Activated CD8-positive, alpha-beta T cell treated with anti-CD3 and anti-CD28 coated beads, Interleukin-2, amount 10 ng/mL, durations not matched to agents 7 days and 5 days (primary cell): ENCODE measurements around the gene TSC22D2. TPM values are rescaled to one million over a fixed set of nuclear protein-coding genes. Genes with fewer than 3 reads are reported as not detected.

Experiments
- ATAC-seq: fragments of 150-1000 bp; cut with Tn5 transposase; one replicate; pipeline ENCODE4 v1.10.0; 2021; ENCODE audit warnings: moderate library complexity
- CTCF ChIA-PET: fragments of 350-600 bp; sonication (Branson Sonifier 250); formaldehyde crosslinking; loops from one replicate; lab custom pipeline; 2021; ENCODE audit warnings: antibody characterized with exemption; lab: Charles Lee
- POLR2A ChIA-PET: fragments of 350-600 bp; sonication (Branson Sonifier 250); formaldehyde crosslinking; loops from one replicate; lab custom pipeline; 2021; ENCODE audit warnings: antibody characterized with exemption; lab: Charles Lee
- DNase-seq: peaks from one replicate; pipeline ENCODE4 v3.0.0-alpha.2; 2020
- H3K27ac Mint-ChIP-seq: one replicate; pipeline ENCODE4 v1.8.0; 2021; ENCODE audit warnings: mild to moderate bottlenecking, mixed read lengths
- H3K27me3 Mint-ChIP-seq: one replicate; pipeline ENCODE4 v1.8.0; 2021; ENCODE audit warnings: low read depth, mixed read lengths
- H3K36me3 Mint-ChIP-seq: one replicate; pipeline ENCODE4 v1.8.0; 2021; ENCODE audit warnings: low read depth, mixed read lengths
- H3K4me1 Mint-ChIP-seq: one replicate; pipeline ENCODE4 v1.8.0; 2021; ENCODE audit warnings: low read depth, mixed read lengths
- H3K4me3 Mint-ChIP-seq: one replicate; pipeline ENCODE4 v1.8.0; 2021; ENCODE audit warnings: mild to moderate bottlenecking, mixed read lengths
- H3K9me3 Mint-ChIP-seq: one replicate; pipeline ENCODE4 v1.8.0; 2022; ENCODE audit warnings: mixed read lengths; ENCODE audit not compliant: insufficient read depth
- total RNA-seq, 2 experiments: library from RNA; stranded (reverse); gene quantifications; one replicate each; pipeline ENCODE4 v1.2.3, GENCODE V29; 2021

TSC22D2 gene
- total RNA-seq, 2 experiments from 2014 or later: 8.6 to 8.9 TPM

DNA sequence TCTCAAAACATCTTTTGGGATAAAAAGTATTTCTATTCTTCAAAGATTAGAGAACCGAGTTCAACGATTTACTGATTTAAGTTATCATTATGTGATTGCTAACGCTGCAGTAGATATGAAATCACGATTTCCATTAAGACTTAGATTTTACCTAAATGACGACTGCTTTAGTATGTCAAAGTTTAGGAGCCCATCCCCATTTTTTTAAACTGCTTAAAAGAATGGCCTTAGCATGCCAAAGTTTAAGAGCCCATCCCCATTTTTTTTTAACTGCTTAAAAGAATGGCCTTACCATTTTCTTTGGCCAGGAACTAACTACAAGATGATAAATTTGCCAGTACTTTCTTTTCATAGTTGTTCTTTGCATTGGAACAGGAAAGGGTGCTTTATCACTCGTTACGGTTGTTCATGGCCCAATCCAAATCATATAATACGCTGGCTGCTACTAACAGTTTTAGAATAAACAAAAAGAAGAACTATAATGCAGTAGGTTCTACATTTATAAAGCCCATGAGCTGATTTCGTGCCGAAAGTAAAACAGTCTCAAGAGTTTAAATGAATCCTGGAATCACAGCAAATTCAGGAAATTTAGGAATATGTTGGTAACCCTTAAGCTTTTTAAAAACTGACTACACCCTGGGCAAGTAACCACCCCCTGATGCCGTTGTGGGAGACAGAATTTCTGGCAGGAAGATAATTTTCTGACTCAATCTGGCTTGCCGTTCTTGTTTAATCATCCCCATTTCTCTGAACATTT lies 869 bp upstream of the TSC22D2 start:
- DNase-seq (no peak), ATAC-seq (no peak)
- Mint-ChIP-seq H3K4me3 (peak overlapping the region; percentile 92), H3K27ac (peak overlapping the region; percentile 86), H3K9me3 (no peaks in the 10 kb centered on the region), H3K4me1 (peaks cover 17% of the 10 kb centered on the region), H3K27me3 (peaks cover 4% of the 10 kb centered on the region), H3K36me3 (peaks cover 7% of the 10 kb centered on the region)
- ChIA-PET CTCF (interaction anchor here (1.0 to 3.2 kb wide), 4 partner anchors 19 to 88 kb away, joined by 3 to 26 read pairs (median 6); no protein-coding TSS in a partner anchor), POLR2A (interaction anchor here (0.6 to 4.7 kb wide), 5 partner anchors 16 to 356 kb away, joined by 3 to 36 read pairs (median 4); partner anchors contain the start of genes EIF2A, SERP1 and SIAH2)

DNA sequence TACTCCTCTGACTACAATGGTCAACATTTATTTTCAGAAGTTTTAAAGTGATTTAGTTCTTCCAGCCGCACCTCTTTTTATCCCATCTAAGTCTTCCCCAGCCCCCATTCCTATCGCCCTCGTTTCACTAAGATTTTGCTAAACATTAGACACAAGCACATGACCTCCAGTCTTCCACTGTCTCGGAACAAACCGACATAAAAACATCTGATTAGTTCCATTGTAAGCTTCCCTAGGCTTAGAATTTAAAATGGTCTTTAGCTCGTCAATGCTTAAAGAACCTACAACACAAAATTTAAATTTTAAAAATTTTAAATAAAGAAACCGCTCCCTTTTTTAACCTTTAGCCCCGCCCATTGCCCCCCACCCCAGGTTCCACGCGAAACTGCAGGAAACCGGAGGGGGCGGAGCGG lies 284 bp upstream of the TSC22D2 start:
- H3K9me3 Mint-ChIP-seq: no peaks in the 10 kb centered on the region
- ATAC-seq: peak; percentile 1
- peaks cover 23% of the 10 kb centered on the region for H3K4me1 Mint-ChIP-seq
- peak overlapping the region; percentile 86 for H3K27ac Mint-ChIP-seq
- ChIA-PET POLR2A (interaction anchor here (0.6 to 4.7 kb wide), 8 partner anchors 9 to 355 kb away, joined by 3 to 36 read pairs (median 8); partner anchors contain the start of genes EIF2A, SELENOT, SERP1 and SIAH2), CTCF (interaction anchor here (1.0 to 3.2 kb wide), 4 partner anchors 18 to 88 kb away, joined by 3 to 26 read pairs (median 12); no protein-coding TSS in a partner anchor)
- no peak for DNase-seq
- H3K27me3 Mint-ChIP-seq: peaks cover 3% of the 10 kb centered on the region
- H3K36me3 Mint-ChIP-seq: peaks cover 11% of the 10 kb centered on the region
- H3K4me3 Mint-ChIP-seq: peak overlapping the region; percentile 92

DNA sequence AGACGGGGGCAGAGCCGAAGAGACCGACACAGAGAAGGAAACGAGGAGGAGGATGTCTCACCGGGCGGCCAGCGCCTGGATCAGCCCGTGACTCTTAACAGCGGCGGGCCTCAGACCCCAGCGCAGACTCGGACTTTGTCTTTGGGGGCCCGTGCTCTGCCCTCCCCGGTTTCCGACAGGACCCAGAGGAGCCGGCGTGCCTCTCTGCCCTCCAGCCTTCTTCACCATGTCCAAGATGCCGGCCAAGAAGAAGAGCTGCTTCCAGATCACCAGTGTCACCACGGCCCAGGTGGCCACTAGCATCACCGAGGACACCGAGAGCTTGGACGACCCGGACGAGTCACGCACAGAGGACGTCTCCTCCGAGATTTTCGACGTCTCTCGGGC lies 1.0 kb downstream of the TSC22D2 start:
- Mint-ChIP-seq H3K9me3 (no peaks in the 10 kb centered on the region), H3K4me1 (peaks cover 34% of the 10 kb centered on the region), H3K36me3 (peaks cover 18% of the 10 kb centered on the region), H3K27ac (peak overlapping the region; percentile 86), H3K27me3 (peaks cover 3% of the 10 kb centered on the region), H3K4me3 (peak overlapping the region; percentile 92)
- DNase-seq (no peak), ATAC-seq (no peak)
- ChIA-PET POLR2A (interaction anchor here (0.6 to 4.7 kb wide), 18 partner anchors 8 to 354 kb away, joined by 3 to 36 read pairs (median 4); partner anchors contain the start of genes EIF2A, ERICH6, SELENOT and SERP1), CTCF (interaction anchor here (0.6 to 3.2 kb wide), 8 partner anchors 10 to 136 kb away, joined by 3 to 26 read pairs (median 6); no protein-coding TSS in a partner anchor)

DNA sequence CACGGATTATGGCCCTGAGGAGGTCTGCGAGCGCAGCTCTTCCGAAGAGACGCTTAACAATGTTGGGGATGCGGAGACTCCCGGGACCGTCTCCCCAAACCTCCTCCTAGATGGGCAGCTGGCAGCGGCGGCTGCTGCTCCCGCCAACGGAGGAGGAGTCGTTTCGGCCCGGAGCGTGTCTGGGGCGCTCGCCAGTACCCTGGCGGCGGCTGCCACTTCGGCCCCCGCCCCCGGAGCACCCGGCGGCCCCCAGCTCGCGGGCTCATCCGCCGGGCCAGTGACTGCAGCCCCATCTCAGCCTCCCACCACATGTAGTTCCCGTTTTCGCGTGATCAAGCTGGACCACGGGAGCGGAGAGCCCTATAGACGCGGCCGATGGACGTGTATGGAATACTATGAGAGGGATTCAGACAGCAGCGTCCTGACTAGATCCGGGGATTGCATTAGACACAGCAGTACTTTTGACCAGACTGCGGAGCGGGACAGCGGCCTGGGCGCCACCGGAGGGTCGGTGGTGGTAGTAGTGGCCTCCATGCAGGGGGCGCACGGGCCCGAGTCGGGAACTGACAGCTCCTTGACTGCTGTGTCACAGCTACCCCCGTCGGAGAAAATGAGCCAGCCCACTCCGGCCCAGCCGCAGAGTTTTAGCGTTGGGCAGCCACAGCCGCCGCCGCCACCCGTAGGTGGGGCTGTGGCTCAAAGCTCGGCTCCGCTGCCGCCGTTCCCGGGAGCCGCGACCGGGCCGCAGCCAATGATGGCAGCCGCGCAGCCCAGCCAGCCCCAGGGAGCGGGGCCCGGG lies 1.6 kb downstream of the TSC22D2 start:
- peak overlapping the region; percentile 92 for H3K4me3 Mint-ChIP-seq
- peaks cover 40% of the 10 kb centered on the region for H3K4me1 Mint-ChIP-seq
- POLR2A ChIA-PET: interaction anchor here (0.6 to 4.7 kb wide), 16 partner anchors 7 to 354 kb away, joined by 3 to 36 read pairs (median 4); partner anchors contain the start of genes EIF2A, SELENOT, SERP1 and SIAH2
- ATAC-seq (peak; percentile 9), DNase-seq (peak; percentile 67)
- H3K9me3 Mint-ChIP-seq: no peaks in the 10 kb centered on the region
- CTCF ChIA-PET: interaction anchor here (0.8 to 3.2 kb wide), 11 partner anchors 9 to 190 kb away, joined by 3 to 26 read pairs (median 5); no protein-coding TSS in a partner anchor
- peak overlapping the region; percentile 86 for H3K27ac Mint-ChIP-seq
- H3K36me3 Mint-ChIP-seq: peaks cover 22% of the 10 kb centered on the region
- no peaks in the 10 kb centered on the region for H3K27me3 Mint-ChIP-seq

DNA sequence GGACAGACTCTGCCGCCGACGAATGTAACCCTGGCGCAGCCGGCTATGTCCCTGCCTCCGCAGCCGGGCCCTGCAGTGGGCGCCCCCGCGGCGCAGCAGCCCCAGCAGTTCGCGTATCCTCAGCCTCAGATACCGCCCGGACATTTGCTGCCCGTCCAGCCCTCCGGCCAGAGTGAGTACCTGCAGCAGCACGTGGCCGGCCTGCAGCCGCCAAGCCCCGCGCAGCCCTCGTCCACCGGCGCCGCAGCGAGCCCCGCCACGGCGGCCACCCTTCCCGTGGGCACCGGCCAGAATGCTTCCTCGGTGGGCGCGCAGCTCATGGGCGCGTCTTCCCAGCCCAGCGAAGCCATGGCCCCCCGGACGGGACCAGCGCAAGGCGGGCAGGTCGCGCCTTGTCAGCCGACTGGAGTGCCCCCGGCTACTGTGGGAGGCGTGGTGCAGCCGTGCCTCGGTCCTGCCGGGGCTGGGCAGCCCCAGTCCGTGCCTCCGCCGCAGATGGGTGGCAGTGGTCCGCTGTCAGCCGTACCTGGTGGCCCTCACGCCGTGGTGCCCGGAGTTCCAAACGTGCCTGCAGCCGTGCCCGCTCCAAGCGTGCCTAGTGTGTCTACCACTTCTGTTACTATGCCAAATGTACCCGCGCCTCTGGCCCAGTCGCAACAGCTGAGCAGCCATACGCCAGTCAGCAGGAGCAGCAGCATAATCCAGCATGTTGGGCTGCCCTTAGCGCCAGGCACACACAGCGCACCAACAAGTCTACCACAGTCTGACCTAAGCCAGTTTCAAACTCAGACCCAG lies 2.4 kb downstream of the TSC22D2 start:
- ATAC-seq (peak; percentile 11), DNase-seq (peak; percentile 48)
- peak overlapping the region; percentile 76 for H3K27ac Mint-ChIP-seq
- ChIA-PET CTCF (interaction anchor here (0.8 to 3.2 kb wide), 17 partner anchors 8 to 377 kb away, joined by 3 to 26 read pairs (median 4); no protein-coding TSS in a partner anchor), POLR2A (interaction anchor here (2.0 to 4.7 kb wide), 3 partner anchors 9 to 353 kb away, joined by 6 to 36 read pairs (median 29); partner anchors contain the start of gene SIAH2)
- no peaks in the 10 kb centered on the region for H3K27me3 Mint-ChIP-seq
- H3K4me3 Mint-ChIP-seq: peak overlapping the region; percentile 92
- peaks cover 27% of the 10 kb centered on the region for H3K36me3 Mint-ChIP-seq
- no peaks in the 10 kb centered on the region for H3K9me3 Mint-ChIP-seq
- H3K4me1 Mint-ChIP-seq: peaks cover 44% of the 10 kb centered on the region

DNA sequence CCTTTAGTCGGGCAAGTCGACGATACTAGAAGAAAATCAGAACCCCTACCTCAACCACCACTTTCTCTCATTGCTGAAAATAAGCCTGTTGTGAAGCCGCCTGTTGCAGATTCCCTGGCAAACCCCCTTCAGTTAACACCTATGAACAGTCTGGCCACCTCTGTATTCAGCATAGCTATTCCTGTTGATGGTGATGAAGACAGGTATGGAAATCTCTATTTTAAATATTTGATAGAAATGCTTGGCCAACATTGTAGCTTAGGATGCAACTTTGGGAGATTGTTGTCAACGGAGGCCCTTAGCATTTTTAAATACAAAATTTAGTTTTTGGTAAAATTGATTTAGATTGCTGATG lies 3.0 kb downstream of the TSC22D2 start:
- peak overlapping the region; percentile 76 for H3K27ac Mint-ChIP-seq
- POLR2A ChIA-PET: interaction anchor here (4.7 kb wide), 1 partner anchor 352 kb away, joined by 36 read pairs; the partner anchor contains the start of gene SIAH2

DNA sequence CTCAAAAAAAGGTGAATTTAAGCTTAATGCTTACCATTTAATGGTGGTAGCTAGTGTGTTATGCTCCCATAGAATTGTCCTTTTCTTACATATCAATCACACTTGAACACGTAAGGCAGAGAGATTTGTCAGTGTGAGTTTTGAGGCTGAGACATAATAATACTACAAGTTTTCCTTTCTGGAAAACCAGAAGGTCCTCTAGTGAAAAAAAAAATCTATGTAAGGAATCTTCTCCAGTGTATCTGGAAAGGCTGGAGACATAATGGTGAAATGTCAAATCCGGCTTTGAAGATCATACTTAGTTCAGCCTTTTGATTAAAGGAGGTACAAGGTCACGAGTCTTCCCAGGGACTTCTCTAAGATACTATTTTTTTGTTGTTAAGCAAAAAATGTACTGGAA lies 3.4 kb downstream of the TSC22D2 start:
- DNase-seq (no peak), ATAC-seq (no peak)
- peaks cover 29% of the 10 kb centered on the region for H3K36me3 Mint-ChIP-seq
- H3K4me3 Mint-ChIP-seq: peak overlapping the region; percentile 92
- peaks cover 47% of the 10 kb centered on the region for H3K4me1 Mint-ChIP-seq
- H3K27me3 Mint-ChIP-seq: no peaks in the 10 kb centered on the region
- H3K9me3 Mint-ChIP-seq: no peaks in the 10 kb centered on the region
- CTCF ChIA-PET: interaction anchor here (1.0 to 2.6 kb wide), 8 partner anchors 13 to 376 kb away, joined by 3 to 10 read pairs (median 4); no protein-coding TSS in a partner anchor
- POLR2A ChIA-PET: interaction anchor here (4.7 kb wide), 1 partner anchor 352 kb away, joined by 36 read pairs; the partner anchor contains the start of gene SIAH2
- H3K27ac Mint-ChIP-seq: no peak overlapping the region

More for the DNA sequence above, 3.0 kb downstream of the TSC22D2 start:
- ATAC-seq (no peak), DNase-seq (no peak)
- Mint-ChIP-seq H3K36me3 (peaks cover 29% of the 10 kb centered on the region), H3K4me3 (peak overlapping the region; percentile 92), H3K4me1 (peaks cover 47% of the 10 kb centered on the region), H3K27me3 (no peaks in the 10 kb centered on the region), H3K9me3 (no peaks in the 10 kb centered on the region)
- CTCF ChIA-PET: interaction anchor here (1.0 to 2.6 kb wide), 9 partner anchors 13 to 377 kb away, joined by 3 to 10 read pairs (median 4); no protein-coding TSS in a partner anchor

DNA sequence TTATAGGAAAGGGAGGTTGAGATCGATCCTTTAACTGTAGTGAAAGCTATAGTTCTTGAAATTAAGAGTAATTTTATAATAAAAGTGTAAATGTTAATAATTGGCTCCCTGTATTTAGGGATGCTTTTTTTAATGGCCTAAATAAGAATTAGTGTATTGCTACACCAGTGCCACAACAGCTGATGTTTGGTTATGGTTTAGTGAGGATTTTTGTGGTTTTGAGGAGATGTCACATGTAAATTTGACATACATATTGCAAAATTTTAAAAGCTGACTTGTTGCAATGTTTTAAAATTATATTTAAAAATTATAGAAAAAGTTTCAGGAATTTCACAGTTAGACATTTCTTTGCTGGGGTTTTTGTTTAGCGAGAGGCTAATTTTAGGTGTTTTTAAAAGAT lies 3.9 kb downstream of the TSC22D2 start:
- H3K27me3 Mint-ChIP-seq: no peaks in the 10 kb centered on the region
- ATAC-seq (no peak), DNase-seq (no peak)
- no peaks in the 10 kb centered on the region for H3K9me3 Mint-ChIP-seq
- H3K4me1 Mint-ChIP-seq: peaks cover 47% of the 10 kb centered on the region
- CTCF ChIA-PET: interaction anchor here (1.0 to 2.6 kb wide), 8 partner anchors 12 to 376 kb away, joined by 3 to 10 read pairs (median 4); no protein-coding TSS in a partner anchor
- peak overlapping the region; percentile 92 for H3K4me3 Mint-ChIP-seq
- peaks cover 29% of the 10 kb centered on the region for H3K36me3 Mint-ChIP-seq
- H3K27ac Mint-ChIP-seq: no peak overlapping the region
- POLR2A ChIA-PET: no interaction called here

DNA sequence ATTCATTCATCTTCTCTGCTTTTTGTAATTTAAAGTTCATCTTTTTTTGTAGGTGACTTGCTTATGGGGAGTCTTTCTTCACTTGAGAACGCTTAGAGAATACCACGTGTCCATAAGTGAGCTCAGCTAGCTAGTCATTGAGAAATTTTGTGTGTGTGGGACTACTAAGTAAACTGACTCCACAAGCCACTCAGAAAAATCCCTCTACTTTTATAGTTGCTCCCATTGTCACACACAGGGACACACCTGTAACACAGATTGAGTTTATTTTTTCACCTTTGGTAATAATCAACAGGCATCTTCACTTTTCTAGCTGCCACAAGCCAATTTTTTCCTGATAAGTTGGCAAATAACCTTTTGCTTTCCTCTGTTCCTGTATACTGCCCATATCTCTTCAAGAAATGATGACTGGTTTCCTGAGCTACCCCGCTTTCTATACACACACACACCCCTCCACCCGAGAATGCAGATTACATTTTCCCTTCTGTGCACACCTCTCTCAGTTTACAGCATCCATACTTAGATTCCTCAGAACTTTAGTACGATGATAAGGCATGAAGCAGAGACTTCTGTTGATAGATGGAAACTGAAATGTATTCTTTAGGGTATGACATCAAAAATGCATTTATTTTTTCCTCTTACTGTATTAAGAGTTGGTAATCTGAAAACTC lies 4.6 kb downstream of the TSC22D2 start:
- Mint-ChIP-seq H3K4me1 (peaks cover 43% of the 10 kb centered on the region), H3K27ac (peak overlapping the region; percentile 47), H3K27me3 (no peaks in the 10 kb centered on the region), H3K4me3 (peak overlapping the region; percentile 68), H3K9me3 (no peaks in the 10 kb centered on the region), H3K36me3 (peaks cover 34% of the 10 kb centered on the region)
- ChIA-PET CTCF (interaction anchor here (1.5 to 2.6 kb wide), 5 partner anchors 28 to 375 kb away, joined by 3 to 10 read pairs (median 6); no protein-coding TSS in a partner anchor), POLR2A (interaction anchor here (0.7 kb wide), 1 partner anchor 13 kb away, joined by 3 read pairs; no protein-coding TSS in a partner anchor)
- no peak for ATAC-seq
- no peak for DNase-seq

DNA sequence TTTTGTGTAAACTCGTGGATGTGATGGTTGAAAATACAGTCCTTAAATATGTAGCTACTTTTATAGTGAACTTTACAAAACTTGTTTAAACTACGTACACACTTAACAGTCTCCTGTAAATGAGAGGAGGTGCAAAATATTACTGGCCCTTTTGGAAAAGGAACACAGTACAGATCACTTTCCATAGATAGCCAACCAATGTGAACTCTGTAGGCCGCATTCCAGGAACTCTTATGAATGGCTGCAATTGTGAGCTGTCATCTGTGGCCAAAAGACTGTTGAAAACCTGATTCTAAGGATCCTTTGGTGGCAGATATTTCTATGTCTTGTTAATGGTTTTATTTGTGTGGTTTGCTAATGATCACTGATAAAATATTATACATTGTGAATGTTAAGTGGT lies 6.2 kb downstream of the TSC22D2 start:
- H3K27me3 Mint-ChIP-seq: no peaks in the 10 kb centered on the region
- H3K9me3 Mint-ChIP-seq: no peaks in the 10 kb centered on the region
- no peak for ATAC-seq
- H3K4me3 Mint-ChIP-seq: peak overlapping the region; percentile 33
- H3K36me3 Mint-ChIP-seq: peaks cover 34% of the 10 kb centered on the region
- DNase-seq: no peak
- H3K27ac Mint-ChIP-seq: no peak overlapping the region
- POLR2A ChIA-PET: no interaction called here
- peaks cover 41% of the 10 kb centered on the region for H3K4me1 Mint-ChIP-seq
- CTCF ChIA-PET: interaction anchor here (0.5 kb wide), 1 partner anchor 70 kb away, joined by 3 read pairs; no protein-coding TSS in a partner anchor
